ENCODE measurements around the gene CBFA2T3.

The CBFA2T3 gene

DNA sequence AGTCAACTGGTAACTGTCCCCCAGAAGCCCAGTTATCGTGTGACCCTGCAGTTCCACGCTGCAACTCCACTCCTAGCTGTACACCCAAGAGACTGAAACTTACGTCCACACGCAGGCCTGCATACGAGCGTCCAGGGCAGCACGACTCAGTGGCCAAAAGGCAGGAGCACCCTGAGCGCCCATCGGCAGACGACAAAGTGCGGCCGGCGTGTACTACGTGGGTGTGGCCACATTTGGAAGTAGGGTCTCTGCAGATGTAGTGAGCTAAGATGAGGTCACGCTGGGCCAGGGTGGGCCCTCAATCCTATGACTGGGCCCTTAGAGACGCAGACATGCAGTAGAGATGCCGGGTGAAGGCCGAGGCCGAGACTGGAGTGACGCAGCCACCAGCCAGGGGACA lies 133.8 kb downstream of the CBFA2T3 start:
- H3K9me3 ChIP-seq (ENCODE audit: insufficient read depth, low read length, severe bottlenecking) = no peaks in the 10 kb centered on the region
- H3K4me3 ChIP-seq (ENCODE audit: low read depth in 1 of 2, low read length in 2 of 2) = no peak overlapping the region
- no peak overlapping the region for H2AFZ ChIP-seq (ENCODE audit: low read depth, low read length)
- TF ChIP-seq EZH2 (IDR thresholded peaks at IDR 0.05; ENCODE audit: borderline replicate concordance, low read depth, low read length, severe bottlenecking) = no peak
- TF ChIP-seq, protein P1, sequence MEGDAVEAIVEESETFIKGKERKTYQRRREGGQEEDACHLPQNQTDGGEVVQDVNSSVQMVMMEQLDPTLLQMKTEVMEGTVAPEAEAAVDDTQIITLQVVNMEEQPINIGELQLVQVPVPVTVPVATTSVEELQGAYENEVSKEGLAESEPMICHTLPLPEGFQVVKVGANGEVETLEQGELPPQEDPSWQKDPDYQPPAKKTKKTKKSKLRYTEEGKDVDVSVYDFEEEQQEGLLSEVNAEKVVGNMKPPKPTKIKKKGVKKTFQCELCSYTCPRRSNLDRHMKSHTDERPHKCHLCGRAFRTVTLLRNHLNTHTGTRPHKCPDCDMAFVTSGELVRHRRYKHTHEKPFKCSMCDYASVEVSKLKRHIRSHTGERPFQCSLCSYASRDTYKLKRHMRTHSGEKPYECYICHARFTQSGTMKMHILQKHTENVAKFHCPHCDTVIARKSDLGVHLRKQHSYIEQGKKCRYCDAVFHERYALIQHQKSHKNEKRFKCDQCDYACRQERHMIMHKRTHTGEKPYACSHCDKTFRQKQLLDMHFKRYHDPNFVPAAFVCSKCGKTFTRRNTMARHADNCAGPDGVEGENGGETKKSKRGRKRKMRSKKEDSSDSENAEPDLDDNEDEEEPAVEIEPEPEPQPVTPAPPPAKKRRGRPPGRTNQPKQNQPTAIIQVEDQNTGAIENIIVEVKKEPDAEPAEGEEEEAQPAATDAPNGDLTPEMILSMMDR (IDR thresholded peaks at IDR 0.05; ENCODE audit: borderline replicate concordance, extremely low read depth, low read length, poor library complexity, severe bottlenecking) = no peak
- H3K27ac ChIP-seq (ENCODE audit: low read length) = no peak overlapping the region
- H3K36me3 ChIP-seq (ENCODE audit: insufficient read depth, low read length) = peaks cover 21% of the 10 kb centered on the region
- no peak overlapping the region for H3K9ac ChIP-seq (ENCODE audit: low read depth, low read length)
- no peak overlapping the region for H3K4me2 ChIP-seq (ENCODE audit: insufficient read depth, low read length)
- no peaks in the 10 kb centered on the region for H3K79me2 ChIP-seq (ENCODE audit: insufficient read depth, low read length)
- no peaks in the 10 kb centered on the region for H3K4me1 ChIP-seq (ENCODE audit: insufficient read depth, low read length)
- DNase-seq (no peak), ATAC-seq (ENCODE audit: insufficient read depth, low read depth) (no peak)
- peaks cover 10% of the 10 kb centered on the region; the same call in 1 of the 2 replicates for H4K20me1 ChIP-seq (ENCODE audit: insufficient read depth, low read length)
- H3K27me3 ChIP-seq (ENCODE audit: insufficient read depth, low read length, poor library complexity) = no peaks in the 10 kb centered on the region

DNA sequence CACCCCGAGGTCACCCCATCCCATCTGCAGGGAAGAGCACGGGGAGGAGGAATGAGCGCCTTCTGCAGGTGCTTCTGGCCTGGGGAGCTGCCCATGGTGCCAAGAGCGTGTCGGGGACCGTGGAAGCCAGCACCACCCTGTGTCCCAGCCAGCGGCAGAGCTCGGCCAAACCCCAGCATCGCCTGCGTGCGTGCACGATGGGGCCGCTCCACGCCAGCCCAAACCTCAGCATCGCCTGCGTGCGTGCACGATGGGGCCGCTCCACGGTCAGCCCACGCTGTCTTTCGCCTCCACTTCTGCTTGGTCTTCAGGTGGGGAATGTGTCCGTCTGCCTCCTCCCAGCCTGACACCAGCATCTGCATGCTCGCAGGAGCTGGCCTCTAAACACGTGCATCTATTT lies 134.2 kb downstream of the CBFA2T3 start:
- Histone ChIP-seq H4K20me1 (ENCODE audit: insufficient read depth, low read length) (peaks cover 10% of the 10 kb centered on the region; the same call in 1 of the 2 replicates), H3K4me2 (ENCODE audit: insufficient read depth, low read length) (no peak overlapping the region), H3K27me3 (ENCODE audit: insufficient read depth, low read length, poor library complexity) (no peaks in the 10 kb centered on the region), H3K79me2 (ENCODE audit: insufficient read depth, low read length) (no peaks in the 10 kb centered on the region), H3K4me3 (ENCODE audit: low read depth in 1 of 2, low read length in 2 of 2) (no peak overlapping the region), H3K4me1 (ENCODE audit: insufficient read depth, low read length) (no peaks in the 10 kb centered on the region), H3K9ac (ENCODE audit: low read depth, low read length) (no peak overlapping the region), H3K36me3 (ENCODE audit: insufficient read depth, low read length) (peaks cover 21% of the 10 kb centered on the region), H2AFZ (ENCODE audit: low read depth, low read length) (no peak overlapping the region), H3K27ac (ENCODE audit: low read length) (no peak overlapping the region), H3K9me3 (ENCODE audit: insufficient read depth, low read length, severe bottlenecking) (no peaks in the 10 kb centered on the region)
- no peak for ATAC-seq (ENCODE audit: insufficient read depth, low read depth)
- DNase-seq = no peak
- TF ChIP-seq EZH2 (IDR thresholded peaks at IDR 0.05; ENCODE audit: borderline replicate concordance, low read depth, low read length, severe bottlenecking) = no peak
- TF ChIP-seq, protein P1 (IDR thresholded peaks at IDR 0.05; ENCODE audit: borderline replicate concordance, extremely low read depth, low read length, poor library complexity, severe bottlenecking) = no peak

DNA sequence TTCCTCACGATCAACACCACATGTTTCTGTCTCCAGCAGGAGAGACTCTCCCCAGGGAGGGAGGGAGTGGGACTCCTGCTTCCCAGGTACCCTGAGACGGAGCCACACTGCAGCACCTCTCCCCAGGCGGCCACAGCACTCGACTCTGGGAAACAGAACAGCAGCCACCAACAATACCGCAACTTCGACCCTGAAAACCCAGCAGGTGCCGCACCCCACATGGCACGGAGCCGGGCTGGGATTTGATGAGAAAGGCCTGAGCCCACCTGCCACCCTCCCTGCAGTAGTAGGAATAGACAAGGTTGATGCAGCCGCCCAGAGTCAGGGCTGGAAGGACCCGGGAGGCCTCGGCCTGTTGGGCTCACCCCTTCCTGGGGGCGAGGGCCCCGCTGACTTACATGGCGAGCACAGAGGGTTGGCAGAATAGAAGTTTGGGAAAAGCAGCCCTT lies 134.7 kb downstream of the CBFA2T3 start:
- TF ChIP-seq EZH2 (IDR thresholded peaks at IDR 0.05; ENCODE audit: borderline replicate concordance, low read depth, low read length, severe bottlenecking) = no peak
- TF ChIP-seq, protein P1 (IDR thresholded peaks at IDR 0.05; ENCODE audit: borderline replicate concordance, extremely low read depth, low read length, poor library complexity, severe bottlenecking) = no peak
- Histone ChIP-seq H3K27ac (ENCODE audit: low read length) (no peak overlapping the region), H3K9ac (ENCODE audit: low read depth, low read length) (no peak overlapping the region), H3K4me3 (ENCODE audit: low read depth in 1 of 2, low read length in 2 of 2) (no peak overlapping the region), H3K9me3 (ENCODE audit: insufficient read depth, low read length, severe bottlenecking) (no peaks in the 10 kb centered on the region), H2AFZ (ENCODE audit: low read depth, low read length) (no peak overlapping the region), H3K4me2 (ENCODE audit: insufficient read depth, low read length) (no peak overlapping the region), H4K20me1 (ENCODE audit: insufficient read depth, low read length) (peaks cover 10% of the 10 kb centered on the region; the same call in 1 of the 2 replicates), H3K27me3 (ENCODE audit: insufficient read depth, low read length, poor library complexity) (no peaks in the 10 kb centered on the region), H3K4me1 (ENCODE audit: insufficient read depth, low read length) (no peaks in the 10 kb centered on the region), H3K79me2 (ENCODE audit: insufficient read depth, low read length) (no peaks in the 10 kb centered on the region), H3K36me3 (ENCODE audit: insufficient read depth, low read length) (peaks cover 21% of the 10 kb centered on the region)
- DNase-seq (no peak), ATAC-seq (ENCODE audit: insufficient read depth, low read depth) (no peak)

Measured in DND-41 (cell line).